Measurements from ENCODE around the gene TRIM7.

The TRIM7 gene

DNA sequence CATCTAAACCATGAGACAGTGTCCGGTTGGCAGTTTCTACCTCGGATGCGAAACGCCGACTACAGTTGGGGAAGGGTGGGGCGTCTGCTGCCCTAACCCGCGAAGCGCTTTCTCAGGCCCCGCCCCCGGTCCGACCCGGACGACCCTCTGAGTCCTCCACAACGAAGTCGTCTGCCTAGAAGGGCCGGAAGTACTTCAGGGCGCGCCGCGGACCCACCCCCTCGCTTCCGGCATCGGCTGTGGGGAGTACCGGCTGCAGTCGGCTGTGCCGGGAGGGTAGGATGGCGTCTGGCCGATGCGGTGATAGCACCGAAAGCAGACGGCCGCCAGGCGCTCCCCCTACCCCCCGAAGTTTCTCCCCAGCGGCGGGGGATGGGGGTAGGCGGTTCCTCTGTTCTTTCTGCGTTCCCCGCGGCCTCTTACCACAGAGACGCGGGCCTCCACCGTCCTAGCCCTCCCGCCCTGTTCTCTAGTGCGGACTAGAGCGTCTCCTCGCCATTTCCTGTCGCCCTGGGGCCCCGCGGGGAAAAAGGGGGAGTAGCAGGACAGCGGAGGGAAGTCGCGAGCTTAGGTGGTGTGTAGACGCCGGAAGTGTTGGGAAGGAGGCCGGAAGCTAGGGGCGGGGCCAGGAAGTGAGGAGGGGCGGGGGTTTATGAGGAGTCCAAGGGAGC lies 18.2 kb upstream of the TRIM7 start, which contains the start of gene TRIM41:
Gene TRIM41, plus strand, starts transcription at position 224 of the 671 bp plus-strand sequence. CDS start 719 bp downstream, outside the sequence.
- DNase-seq (ENCODE audit: low read depth): peak; percentile 99
- peak within 1 kb of the TSS; percentile 81 for H3K4me3 ChIP-seq (ENCODE audit: control insufficient read depth, low read depth, low read length)
- peak; percentile 10 for TF ChIP-seq CTCF (conservative IDR thresholded peaks at IDR 0.05; ENCODE audit: control insufficient read depth, insufficient read depth, low read depth, low read length)

- DNase-seq (ENCODE audit: low read depth): no peak
- TF ChIP-seq CTCF (conservative IDR thresholded peaks at IDR 0.05; ENCODE audit: control insufficient read depth, insufficient read depth, low read depth, low read length): no peak
- H3K4me3 ChIP-seq (ENCODE audit: control insufficient read depth, low read depth, low read length): peak overlapping the region; percentile 81
These were observed 17.6 kb upstream of the TRIM7 start for GRCh38 chr5:181222630-181223057.

DNA sequence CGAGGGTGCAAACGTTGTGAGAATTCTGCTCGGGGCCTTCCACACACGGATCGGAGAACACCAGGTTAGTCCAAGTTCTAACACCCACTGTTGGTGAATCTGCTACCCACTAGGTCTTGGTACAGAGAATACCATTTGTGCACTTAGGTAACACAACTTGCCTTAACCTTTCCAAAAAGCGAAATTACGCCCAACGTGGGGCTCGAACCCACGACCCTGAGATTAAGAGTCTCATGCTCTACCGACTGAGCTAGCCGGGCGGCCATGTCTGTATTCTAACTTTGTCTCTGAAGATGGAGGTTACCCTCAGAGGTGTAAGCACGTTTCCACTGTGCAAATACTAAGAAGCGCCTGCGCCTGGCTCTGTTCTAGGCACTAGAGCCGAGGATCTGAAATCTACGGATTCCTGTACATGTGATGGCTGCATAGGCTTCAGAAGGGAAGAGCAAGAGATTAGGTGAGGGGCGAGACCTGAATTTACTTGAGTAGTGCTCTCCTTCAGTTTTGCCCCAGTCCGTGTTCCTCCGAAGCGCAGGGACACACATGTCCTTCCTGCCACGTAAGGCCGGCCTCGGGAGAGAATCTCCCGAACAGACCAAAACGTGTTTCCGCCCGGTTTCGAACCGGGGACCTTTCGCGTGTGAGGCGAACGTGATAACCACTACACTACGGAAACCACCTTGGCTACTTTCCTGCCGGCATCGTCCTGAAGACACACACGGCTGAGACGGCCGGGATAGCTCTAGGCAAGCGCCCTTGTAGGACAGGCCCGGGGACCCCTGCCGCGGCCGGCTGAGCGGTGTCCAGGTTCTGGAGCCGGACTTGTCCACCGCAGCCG lies 17.0 kb upstream of the TRIM7 start:
- DNase-seq (ENCODE audit: low read depth): peak; percentile 97
- no peak for TF ChIP-seq CTCF (conservative IDR thresholded peaks at IDR 0.05; ENCODE audit: control insufficient read depth, insufficient read depth, low read depth, low read length)
- peak overlapping the region; percentile 81 for H3K4me3 ChIP-seq (ENCODE audit: control insufficient read depth, low read depth, low read length)

DNA sequence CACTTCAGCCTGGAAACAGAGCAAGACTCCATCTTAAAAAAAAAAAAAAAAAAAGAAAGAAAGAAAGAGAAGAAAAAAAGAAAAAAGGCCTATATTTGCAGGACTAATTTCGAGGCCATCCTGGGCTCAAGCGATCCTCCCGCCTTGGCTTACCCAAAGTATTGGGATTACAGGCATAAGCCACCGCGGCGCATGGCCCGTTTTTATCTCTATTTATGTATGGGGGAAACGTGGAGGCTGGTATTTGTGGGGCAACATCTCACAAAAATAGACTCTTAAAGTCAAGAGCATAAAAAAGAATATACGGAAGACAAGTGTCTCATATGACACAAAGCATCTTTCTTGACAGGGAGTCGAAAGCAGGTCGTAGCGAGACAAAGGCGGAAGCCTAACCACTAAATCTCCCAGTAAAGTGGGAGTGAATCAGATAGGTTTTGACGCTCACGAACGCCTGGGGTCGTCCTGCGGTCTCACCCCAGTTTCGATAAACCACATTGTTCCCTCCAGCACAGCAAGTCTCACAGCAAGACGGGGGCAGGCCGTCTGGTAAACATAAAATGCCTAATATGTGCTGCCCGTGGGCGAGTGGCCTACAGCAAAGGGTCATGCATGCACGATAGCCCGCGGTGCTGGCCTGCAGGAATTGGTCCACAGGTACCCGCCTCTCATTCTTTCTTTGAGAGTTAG lies 16.3 kb upstream of the TRIM7 start:
- no peak for DNase-seq (ENCODE audit: low read depth)
- H3K4me3 ChIP-seq (ENCODE audit: control insufficient read depth, low read depth, low read length): peak overlapping the region; percentile 36
- TF ChIP-seq CTCF (conservative IDR thresholded peaks at IDR 0.05; ENCODE audit: control insufficient read depth, insufficient read depth, low read depth, low read length): no peak

GRCh38 chr5:181220178-181220515 lies 15.2 kb upstream of the TRIM7 start:
- no peak for TF ChIP-seq CTCF (conservative IDR thresholded peaks at IDR 0.05; ENCODE audit: control insufficient read depth, insufficient read depth, low read depth, low read length)
- no peak for DNase-seq (ENCODE audit: low read depth)
- no peak overlapping the region for H3K4me3 ChIP-seq (ENCODE audit: control insufficient read depth, low read depth, low read length)

DNA sequence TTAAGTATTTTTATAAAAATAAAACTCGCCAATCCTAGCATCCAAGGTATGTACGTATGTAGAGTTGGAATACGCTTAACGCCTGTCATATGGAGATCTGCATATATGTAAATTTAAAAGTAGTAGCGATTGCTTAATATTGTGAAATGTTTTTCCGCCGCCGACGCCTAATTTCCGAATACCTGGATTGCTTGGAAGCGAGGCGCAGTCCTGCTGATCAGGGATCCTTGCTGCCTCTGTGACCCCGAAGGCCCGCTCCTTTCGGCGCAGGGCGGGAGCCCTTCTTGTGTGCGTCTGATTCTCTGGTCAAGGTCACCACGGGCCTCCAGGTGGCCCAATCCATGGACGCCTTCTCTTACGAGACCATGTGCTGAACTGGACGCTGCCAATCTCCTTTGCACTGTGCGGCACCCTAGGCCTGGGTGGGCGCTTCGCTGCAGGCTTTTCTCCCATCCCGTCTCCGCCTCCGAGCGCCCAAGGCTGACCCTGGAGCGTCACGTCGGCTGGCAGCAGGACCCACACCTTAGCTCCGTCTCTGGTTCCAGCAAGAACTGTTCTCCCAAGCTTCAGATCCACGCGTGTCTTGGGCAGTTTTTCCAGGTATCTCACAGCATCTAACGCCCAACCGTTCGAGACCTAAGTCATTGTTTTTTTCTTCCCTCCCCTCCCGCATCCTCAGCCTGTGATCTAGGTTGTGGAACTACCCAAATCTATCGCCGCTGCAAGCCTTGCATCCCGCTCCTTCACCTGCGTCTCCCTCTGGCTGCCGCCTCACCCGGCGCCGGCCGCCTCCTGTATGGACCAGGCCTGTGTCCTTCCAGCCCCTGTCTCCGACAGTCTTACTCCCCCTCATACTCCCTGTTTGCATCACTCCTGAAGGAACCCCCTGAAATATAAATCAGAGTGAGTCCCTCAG lies 14.5 kb upstream of the TRIM7 start:
- no peak for TF ChIP-seq CTCF (conservative IDR thresholded peaks at IDR 0.05; ENCODE audit: control insufficient read depth, insufficient read depth, low read depth, low read length)
- DNase-seq (ENCODE audit: low read depth): no peak
- no peak overlapping the region for H3K4me3 ChIP-seq (ENCODE audit: control insufficient read depth, low read depth, low read length)

Data from fibroblast of mammary gland (primary cell).